ENCODE results near the gene RELL1. TPM values are rescaled to one million over a fixed set of nuclear protein-coding genes. Genes with fewer than 3 reads are reported as not detected.
A peak's percentile ranks its signal among the peaks of the same experiment; 100 is the strongest.

RELL1 gene
- total and polyA plus RNA-seq, 10 of the 15 experiments (the other 5 are each of a cell fraction or from before 2014, with no cell fraction given): 0.20 to 10.9 (median 3.9) TPM

DNA sequence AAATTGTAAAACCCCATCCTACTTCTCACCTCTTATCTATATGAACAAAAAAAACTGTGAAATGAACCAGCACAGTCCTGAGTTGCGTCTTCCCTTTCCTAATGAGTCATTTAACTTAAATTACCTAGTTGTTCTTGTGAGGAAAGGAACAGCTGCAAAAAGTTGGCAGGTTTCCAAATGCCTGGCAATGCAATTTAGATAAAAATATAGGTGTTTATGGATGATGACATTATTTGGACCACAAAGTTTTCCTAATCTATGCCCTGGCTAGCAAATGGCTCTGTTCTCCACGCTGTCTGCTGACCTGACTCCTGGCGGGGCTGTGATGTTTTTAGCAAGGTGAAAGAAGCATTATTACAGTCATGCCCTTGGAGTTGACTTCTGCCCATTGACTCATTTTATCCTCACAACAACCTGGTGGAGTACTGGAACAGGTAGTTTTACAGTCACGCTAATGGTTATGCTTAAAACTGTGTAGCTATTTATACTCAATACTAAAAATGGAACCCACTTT, 29.8 kb upstream of the RELL1 start (continued):
- TF ChIP-seq, protein P1, sequence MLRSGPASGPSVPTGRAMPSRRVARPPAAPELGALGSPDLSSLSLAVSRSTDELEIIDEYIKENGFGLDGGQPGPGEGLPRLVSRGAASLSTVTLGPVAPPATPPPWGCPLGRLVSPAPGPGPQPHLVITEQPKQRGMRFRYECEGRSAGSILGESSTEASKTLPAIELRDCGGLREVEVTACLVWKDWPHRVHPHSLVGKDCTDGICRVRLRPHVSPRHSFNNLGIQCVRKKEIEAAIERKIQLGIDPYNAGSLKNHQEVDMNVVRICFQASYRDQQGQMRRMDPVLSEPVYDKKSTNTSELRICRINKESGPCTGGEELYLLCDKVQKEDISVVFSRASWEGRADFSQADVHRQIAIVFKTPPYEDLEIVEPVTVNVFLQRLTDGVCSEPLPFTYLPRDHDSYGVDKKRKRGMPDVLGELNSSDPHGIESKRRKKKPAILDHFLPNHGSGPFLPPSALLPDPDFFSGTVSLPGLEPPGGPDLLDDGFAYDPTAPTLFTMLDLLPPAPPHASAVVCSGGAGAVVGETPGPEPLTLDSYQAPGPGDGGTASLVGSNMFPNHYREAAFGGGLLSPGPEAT (IDR thresholded peaks at IDR 0.05; ENCODE audit: low read depth): peak; percentile 82
- TF ChIP-seq IRF4 (IDR thresholded peaks at IDR 0.05; ENCODE audit: low read depth, low read length): peak; percentile 60; the same call in 1 of the 2 replicates
- no peak for TF ChIP-seq RCOR1 (conservative IDR thresholded peaks at IDR 0.05; ENCODE audit: low read depth, low read length)
- TF ChIP-seq EGR1 (IDR thresholded peaks at IDR 0.05; ENCODE audit: borderline replicate concordance in 1 of 2, low read depth in 2 of 2, low read length in 2 of 2): no peak
- TF ChIP-seq NR2F1 (conservative IDR thresholded peaks at IDR 0.05): peak; percentile 75; the same call in 1 of the 2 replicates
- no peak for TF ChIP-seq RBBP5 (conservative IDR thresholded peaks at IDR 0.05)
- TF ChIP-seq MTA3 (IDR thresholded peaks at IDR 0.05; ENCODE audit: borderline replicate concordance, low read length): peak; percentile 65; the same call in 1 of the 2 replicates
- TF ChIP-seq, protein P2, sequence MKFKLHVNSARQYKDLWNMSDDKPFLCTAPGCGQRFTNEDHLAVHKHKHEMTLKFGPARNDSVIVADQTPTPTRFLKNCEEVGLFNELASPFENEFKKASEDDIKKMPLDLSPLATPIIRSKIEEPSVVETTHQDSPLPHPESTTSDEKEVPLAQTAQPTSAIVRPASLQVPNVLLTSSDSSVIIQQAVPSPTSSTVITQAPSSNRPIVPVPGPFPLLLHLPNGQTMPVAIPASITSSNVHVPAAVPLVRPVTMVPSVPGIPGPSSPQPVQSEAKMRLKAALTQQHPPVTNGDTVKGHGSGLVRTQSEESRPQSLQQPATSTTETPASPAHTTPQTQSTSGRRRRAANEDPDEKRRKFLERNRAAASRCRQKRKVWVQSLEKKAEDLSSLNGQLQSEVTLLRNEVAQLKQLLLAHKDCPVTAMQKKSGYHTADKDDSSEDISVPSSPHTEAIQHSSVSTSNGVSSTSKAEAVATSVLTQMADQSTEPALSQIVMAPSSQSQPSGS (IDR thresholded peaks at IDR 0.05; ENCODE audit: low read length): peak; percentile 94
- TF ChIP-seq BCL11A (IDR thresholded peaks at IDR 0.05; ENCODE audit: low read depth, low read length): peak; percentile 88
- TF ChIP-seq CHD4 (IDR thresholded peaks at IDR 0.05): 0 out of 2 replicates have a peak, but pooled peaks have one; percentile 68
- TF ChIP-seq, protein P3, sequence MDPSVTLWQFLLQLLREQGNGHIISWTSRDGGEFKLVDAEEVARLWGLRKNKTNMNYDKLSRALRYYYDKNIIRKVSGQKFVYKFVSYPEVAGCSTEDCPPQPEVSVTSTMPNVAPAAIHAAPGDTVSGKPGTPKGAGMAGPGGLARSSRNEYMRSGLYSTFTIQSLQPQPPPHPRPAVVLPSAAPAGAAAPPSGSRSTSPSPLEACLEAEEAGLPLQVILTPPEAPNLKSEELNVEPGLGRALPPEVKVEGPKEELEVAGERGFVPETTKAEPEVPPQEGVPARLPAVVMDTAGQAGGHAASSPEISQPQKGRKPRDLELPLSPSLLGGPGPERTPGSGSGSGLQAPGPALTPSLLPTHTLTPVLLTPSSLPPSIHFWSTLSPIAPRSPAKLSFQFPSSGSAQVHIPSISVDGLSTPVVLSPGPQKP (IDR thresholded peaks at IDR 0.05; ENCODE audit: low read depth, low read length): no peak
- TF ChIP-seq POLR2AphosphoS5 (IDR thresholded peaks at IDR 0.05; ENCODE audit: low read length): no peak; the same call in 1 of the 2 replicates
- peak; percentile 76 for TF ChIP-seq CREM (IDR thresholded peaks at IDR 0.05; ENCODE audit: low read depth)
- 0 out of 2 replicates have a peak, but pooled peaks have one; percentile 22 for TF ChIP-seq ESRRA (IDR thresholded peaks at IDR 0.05; ENCODE audit: low read length)
- peak; percentile 44 for TF ChIP-seq BMI1 (IDR thresholded peaks at IDR 0.05; ENCODE audit: borderline replicate concordance)
- TF ChIP-seq RUNX3 (IDR thresholded peaks at IDR 0.05; ENCODE audit: low read length): peak; percentile 61; the same call in 1 of the 2 replicates
- TF ChIP-seq TCF12 (IDR thresholded peaks at IDR 0.05; ENCODE audit: low read depth, low read length): peak; percentile 76; the same call in 1 of the 2 replicates
- TF ChIP-seq MEF2B (IDR thresholded peaks at IDR 0.05; ENCODE audit: partially characterized antibody, poor library complexity, severe bottlenecking): peak; percentile 63
- TF ChIP-seq KAT2A (conservative IDR thresholded peaks at IDR 0.05; ENCODE audit: control insufficient read depth, low read depth, low read length): no peak
- no peak for TF ChIP-seq FOXK2 (IDR thresholded peaks at IDR 0.05)
- TF ChIP-seq, protein P4, sequence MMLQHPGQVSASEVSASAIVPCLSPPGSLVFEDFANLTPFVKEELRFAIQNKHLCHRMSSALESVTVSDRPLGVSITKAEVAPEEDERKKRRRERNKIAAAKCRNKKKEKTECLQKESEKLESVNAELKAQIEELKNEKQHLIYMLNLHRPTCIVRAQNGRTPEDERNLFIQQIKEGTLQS (IDR thresholded peaks at IDR 0.05; ENCODE audit: borderline replicate concordance, extremely low read depth, low read depth, low read length): no peak
- TF ChIP-seq EP300 (IDR thresholded peaks at IDR 0.05; ENCODE audit: borderline replicate concordance in 1 of 2, control insufficient read depth in 1 of 2, low read depth in 2 of 2, low read length in 2 of 2): peak in 1 of 2 experiments; percentile 60; a peak in 2 of 4 replicates
- TF ChIP-seq PAX5 (IDR thresholded peaks at IDR 0.05; ENCODE audit: borderline replicate concordance, low read depth, low read length): peak; percentile 48; the same call in 1 of the 2 replicates
- TF ChIP-seq BRCA1 (IDR thresholded peaks at IDR 0.05; ENCODE audit: low read depth, low read length): no peak
- TF ChIP-seq SUPT20H (IDR thresholded peaks at IDR 0.05; ENCODE audit: borderline replicate concordance, control insufficient read depth, low read depth, low read length): no peak
- TF ChIP-seq NRF1 (conservative IDR thresholded peaks at IDR 0.05; ENCODE audit: low read depth, low read length): no peak
- TF ChIP-seq GABPA (IDR thresholded peaks at IDR 0.05; ENCODE audit: low read depth): peak; percentile 75
